Liver (tissue), 9 donors: ENCODE results near the gene TBC1D20. TPM values are rescaled to one million over a fixed set of nuclear protein-coding genes. Genes with fewer than 3 reads are reported as not detected.

Experiments used
- DNase-seq: peaks from one replicate; pipeline ENCODE4 v3.0.0-alpha.2; 2017; ENCODE audit warnings: low spot score
- H3K27ac ChIP-seq, 2 donors: one replicate each; pipeline ENCODE4 v1.7.0; 2013; ENCODE audit warnings: inconsistent platforms in 2 of 2, low read length in 2 of 2, control low read depth in 1 of 2, low read depth in 1 of 2, mild to moderate bottlenecking in 1 of 2
- H3K27me3 ChIP-seq, 4 donors: one replicate each; pipeline versions ENCODE4 v1.6.1 to v1.7.0; 2013; ENCODE audit warnings: low read length in 3 of 4, inconsistent platforms in 1 of 4, mild to moderate bottlenecking in 1 of 4, moderate library complexity in 1 of 4; ENCODE audit not compliant: control insufficient read depth in 4 of 4, insufficient read depth in 4 of 4
- H3K36me3 ChIP-seq, 4 donors: one replicate each; pipeline versions ENCODE4 v1.6.1 to v1.7.0; 2013; ENCODE audit warnings: low read length in 3 of 4, mild to moderate bottlenecking in 3 of 4, low read depth in 1 of 4, moderate library complexity in 1 of 4; ENCODE audit not compliant: control insufficient read depth in 4 of 4, insufficient read depth in 3 of 4
- H3K4me1 ChIP-seq, 4 donors: one replicate each; pipeline versions ENCODE4 v1.6.1 to v1.7.0; 2013; ENCODE audit warnings: low read length in 3 of 4, mild to moderate bottlenecking in 3 of 4, moderate library complexity in 1 of 4; ENCODE audit not compliant: control insufficient read depth in 4 of 4, insufficient read depth in 4 of 4
- H3K4me3 ChIP-seq, 3 donors: one replicate each; pipeline versions ENCODE4 v1.6.1 to v1.7.0; 2013; ENCODE audit warnings: low read length in 3 of 3, control low read depth in 1 of 3, low read depth in 1 of 3, mild to moderate bottlenecking in 1 of 3
- H3K9ac ChIP-seq, 2 donors: one replicate each; pipeline ENCODE4 v1.7.0; 2013; ENCODE audit warnings: low read length in 2 of 2, mild to moderate bottlenecking in 2 of 2, moderate library complexity in 2 of 2, control low read depth in 1 of 2, low read depth in 1 of 2
- H3K9me3 ChIP-seq, 4 donors: one replicate each; pipeline versions ENCODE4 v1.6.1 to v1.7.0; 2013; ENCODE audit warnings: low read length in 3 of 4; ENCODE audit not compliant: control insufficient read depth in 4 of 4
- EGR1 ChIP-seq, 2 donors: IDR thresholded peaks; 2 replicates each; pipeline ENCODE4 v1.6.1; 2016 to 2018; ENCODE audit warnings: antibody characterized with exemption in 2 of 2, low read depth in 2 of 2
- FOXA1 ChIP-seq: IDR thresholded peaks from 2 replicates; pipeline ENCODE4 v1.6.1; 2016; ENCODE audit warnings: antibody characterized with exemption
- FOXA2 ChIP-seq: IDR thresholded peaks from 2 replicates; pipeline ENCODE4 v1.6.1; 2016; ENCODE audit warnings: antibody characterized with exemption
- GABPA ChIP-seq, 2 donors: IDR thresholded peaks in 1 of 2; conservative IDR thresholded peaks in 1 of 2; 2 replicates each; pipeline ENCODE4 v1.6.1; 2016; ENCODE audit warnings: antibody characterized with exemption in 2 of 2, mild to moderate bottlenecking in 1 of 2, moderate library complexity in 1 of 2
- HNF4A ChIP-seq, 2 donors: conservative IDR thresholded peaks; 2 replicates each; pipeline ENCODE4 v1.6.1; 2016; ENCODE audit warnings: antibody characterized with exemption in 2 of 2, mild to moderate bottlenecking in 2 of 2
- HNF4G ChIP-seq: IDR thresholded peaks from 2 replicates; pipeline ENCODE4 v1.6.1; 2016; ENCODE audit warnings: antibody characterized with exemption
- JUND ChIP-seq, 2 donors: IDR thresholded peaks; 2 replicates each; pipeline ENCODE4 v1.6.1; 2016; ENCODE audit warnings: antibody characterized with exemption in 2 of 2
- NR2F2 ChIP-seq: IDR thresholded peaks from 2 replicates; pipeline ENCODE4 v1.6.1; 2016; ENCODE audit warnings: antibody characterized with exemption
- RAD21 ChIP-seq, 2 donors: IDR thresholded peaks; 2 replicates each; pipeline ENCODE4 v1.6.1; 2016; ENCODE audit warnings: antibody characterized with exemption in 2 of 2, mild to moderate bottlenecking in 2 of 2
- RXRA ChIP-seq, 2 donors: IDR thresholded peaks; 2 replicates each; pipeline ENCODE4 v1.6.1; 2017 to 2018; ENCODE audit warnings: antibody characterized with exemption in 2 of 2, mild to moderate bottlenecking in 1 of 2
- SP1 ChIP-seq: IDR thresholded peaks from 2 replicates; pipeline ENCODE4 v1.6.1; 2018; ENCODE audit warnings: antibody characterized with exemption, mild to moderate bottlenecking
- TAF1 ChIP-seq: conservative IDR thresholded peaks from 2 replicates; pipeline ENCODE4 v1.6.1; 2016; ENCODE audit warnings: antibody characterized with exemption, mild to moderate bottlenecking
- YY1 ChIP-seq: IDR thresholded peaks from 2 replicates; pipeline ENCODE4 v1.6.1; 2016; ENCODE audit warnings: antibody characterized with exemption, mild to moderate bottlenecking
- ZBTB33 ChIP-seq: IDR thresholded peaks from 2 replicates; pipeline ENCODE4 v1.6.1; 2016; ENCODE audit warnings: antibody characterized with exemption
- WGBS: extraction: QIAGEN DNeasy Blood & Tissue Kit; methylation state at CpG from one replicate; pipeline ENCODE4 v1.1.7; 2013; 5-methylcytosine and 5-hydroxymethylcytosine counted together
- polyA plus RNA-seq, 2 donors: library from polyadenylated mRNA; stranded (reverse) in 1 of 2; unstranded in 1 of 2; fragments of 200-250 nt in 1 of 2; fragments of >200 nt in 1 of 2; fragmentation: Nextera tagmentation in 1 of 2; extraction: Ambion mirVana in 1 of 2; gene quantifications; one replicate each; pipeline versions ENCODE4 v1.2.1 to v1.2.3, GENCODE V29; 2013 to 2015
- total RNA-seq, 2 donors: library from RNA; depleted of rRNA; stranded (reverse); fragments of >200 nt; gene quantifications; one replicate each; pipeline ENCODE4 v1.2.3, GENCODE V29; 2014
- TF ChIP-seq, protein P1 (sequence below): IDR thresholded peaks from 2 replicates; pipeline ENCODE4 v1.6.1; 2016; ENCODE audit warnings: antibody characterized with exemption
- TF ChIP-seq, protein P2 (sequence below): IDR thresholded peaks from 2 replicates; pipeline ENCODE4 v1.6.1; 2016; ENCODE audit warnings: antibody characterized with exemption
- TF ChIP-seq, protein P3 (sequence below): fragments of 150-350 bp; IDR thresholded peaks from 2 replicates; pipeline ENCODE4 v1.5.1; 2017; ENCODE audit warnings: improper control_type of control experiment, low read depth, low read length; ENCODE audit not compliant: missing input control
- TF ChIP-seq, protein P4 (sequence below): IDR thresholded peaks from 2 replicates; pipeline ENCODE4 v1.6.1; 2016; ENCODE audit warnings: antibody characterized with exemption, mild to moderate bottlenecking
- donor health status: healthy.
- donor health status: healthy.
- donor health status: healthy.
- donor health status: healthy.
- donor health status: healthy.

Gene TBC1D20
- total and polyA plus RNA-seq, 4 donors, result 8.7 to 18.9 (median 11.9) TPM

GRCh38 chr20:434661-435419 is 27.5 kb downstream of the TBC1D20 start:
- 43% methylated on average over 16 of the region's 16 CpGs for WGBS
- H3K27me3 ChIP-seq, result no peaks in the 10 kb centered on the region
- H3K4me3 ChIP-seq, result no peak overlapping the region
- TF ChIP-seq HNF4G (peak; percentile 32), GABPA (IDR thresholded peaks at IDR 0.05 in 1 of 2, conservative IDR thresholded peaks at IDR 0.05 in 1 of 2) (no peak), EGR1 (IDR thresholded peaks at IDR 0.05; ENCODE audit: low read depth in 2 of 2) (peak in 1 of 2 donors; percentile 29), JUND (IDR thresholded peaks at IDR 0.05) (no peak), FOXA2 (no peak), SP1 (peak; percentile 66), RXRA (IDR thresholded peaks at IDR 0.05) (peak; percentile 78 to 81), FOXA1 (no peak), TAF1 (no peak), RAD21 (IDR thresholded peaks at IDR 0.05) (peak; percentile 26 to 55), YY1 (peak; percentile 17), NR2F2 (peak; percentile 22), ZBTB33 (no peak), HNF4A (conservative IDR thresholded peaks at IDR 0.05) (peak; percentile 81 to 85)
- TF ChIP-seq, protein P1, sequence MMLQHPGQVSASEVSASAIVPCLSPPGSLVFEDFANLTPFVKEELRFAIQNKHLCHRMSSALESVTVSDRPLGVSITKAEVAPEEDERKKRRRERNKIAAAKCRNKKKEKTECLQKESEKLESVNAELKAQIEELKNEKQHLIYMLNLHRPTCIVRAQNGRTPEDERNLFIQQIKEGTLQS, result no peak
- TF ChIP-seq, protein P2, sequence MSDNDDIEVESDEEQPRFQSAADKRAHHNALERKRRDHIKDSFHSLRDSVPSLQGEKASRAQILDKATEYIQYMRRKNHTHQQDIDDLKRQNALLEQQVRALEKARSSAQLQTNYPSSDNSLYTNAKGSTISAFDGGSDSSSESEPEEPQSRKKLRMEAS, result peak; percentile 24
- TF ChIP-seq, protein P3, sequence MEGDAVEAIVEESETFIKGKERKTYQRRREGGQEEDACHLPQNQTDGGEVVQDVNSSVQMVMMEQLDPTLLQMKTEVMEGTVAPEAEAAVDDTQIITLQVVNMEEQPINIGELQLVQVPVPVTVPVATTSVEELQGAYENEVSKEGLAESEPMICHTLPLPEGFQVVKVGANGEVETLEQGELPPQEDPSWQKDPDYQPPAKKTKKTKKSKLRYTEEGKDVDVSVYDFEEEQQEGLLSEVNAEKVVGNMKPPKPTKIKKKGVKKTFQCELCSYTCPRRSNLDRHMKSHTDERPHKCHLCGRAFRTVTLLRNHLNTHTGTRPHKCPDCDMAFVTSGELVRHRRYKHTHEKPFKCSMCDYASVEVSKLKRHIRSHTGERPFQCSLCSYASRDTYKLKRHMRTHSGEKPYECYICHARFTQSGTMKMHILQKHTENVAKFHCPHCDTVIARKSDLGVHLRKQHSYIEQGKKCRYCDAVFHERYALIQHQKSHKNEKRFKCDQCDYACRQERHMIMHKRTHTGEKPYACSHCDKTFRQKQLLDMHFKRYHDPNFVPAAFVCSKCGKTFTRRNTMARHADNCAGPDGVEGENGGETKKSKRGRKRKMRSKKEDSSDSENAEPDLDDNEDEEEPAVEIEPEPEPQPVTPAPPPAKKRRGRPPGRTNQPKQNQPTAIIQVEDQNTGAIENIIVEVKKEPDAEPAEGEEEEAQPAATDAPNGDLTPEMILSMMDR, result no peak
- TF ChIP-seq, protein P4, sequence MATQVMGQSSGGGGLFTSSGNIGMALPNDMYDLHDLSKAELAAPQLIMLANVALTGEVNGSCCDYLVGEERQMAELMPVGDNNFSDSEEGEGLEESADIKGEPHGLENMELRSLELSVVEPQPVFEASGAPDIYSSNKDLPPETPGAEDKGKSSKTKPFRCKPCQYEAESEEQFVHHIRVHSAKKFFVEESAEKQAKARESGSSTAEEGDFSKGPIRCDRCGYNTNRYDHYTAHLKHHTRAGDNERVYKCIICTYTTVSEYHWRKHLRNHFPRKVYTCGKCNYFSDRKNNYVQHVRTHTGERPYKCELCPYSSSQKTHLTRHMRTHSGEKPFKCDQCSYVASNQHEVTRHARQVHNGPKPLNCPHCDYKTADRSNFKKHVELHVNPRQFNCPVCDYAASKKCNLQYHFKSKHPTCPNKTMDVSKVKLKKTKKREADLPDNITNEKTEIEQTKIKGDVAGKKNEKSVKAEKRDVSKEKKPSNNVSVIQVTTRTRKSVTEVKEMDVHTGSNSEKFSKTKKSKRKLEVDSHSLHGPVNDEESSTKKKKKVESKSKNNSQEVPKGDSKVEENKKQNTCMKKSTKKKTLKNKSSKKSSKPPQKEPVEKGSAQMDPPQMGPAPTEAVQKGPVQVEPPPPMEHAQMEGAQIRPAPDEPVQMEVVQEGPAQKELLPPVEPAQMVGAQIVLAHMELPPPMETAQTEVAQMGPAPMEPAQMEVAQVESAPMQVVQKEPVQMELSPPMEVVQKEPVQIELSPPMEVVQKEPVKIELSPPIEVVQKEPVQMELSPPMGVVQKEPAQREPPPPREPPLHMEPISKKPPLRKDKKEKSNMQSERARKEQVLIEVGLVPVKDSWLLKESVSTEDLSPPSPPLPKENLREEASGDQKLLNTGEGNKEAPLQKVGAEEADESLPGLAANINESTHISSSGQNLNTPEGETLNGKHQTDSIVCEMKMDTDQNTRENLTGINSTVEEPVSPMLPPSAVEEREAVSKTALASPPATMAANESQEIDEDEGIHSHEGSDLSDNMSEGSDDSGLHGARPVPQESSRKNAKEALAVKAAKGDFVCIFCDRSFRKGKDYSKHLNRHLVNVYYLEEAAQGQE, result peak; percentile 33
- no peak overlapping the region for H3K9ac ChIP-seq
- no peaks in the 10 kb centered on the region for H3K9me3 ChIP-seq
- peaks cover 7 to 34% (median 25%) of the 10 kb centered on the region in 4 donors for H3K4me1 ChIP-seq
- peak overlapping the region; percentile 31 to 42 for H3K27ac ChIP-seq
- peaks cover 7 to 55% (median 24%) of the 10 kb centered on the region in 4 donors for H3K36me3 ChIP-seq
- DNase-seq, result no peak
